CD1c-positive myeloid dendritic cell (primary cell): ENCODE measurements around the gene SNAI1.

ENCODE experiments used
- DNase-seq: peaks from one replicate; pipeline ENCODE4 v3.0.0-alpha.2; 2016; ENCODE audit errors: extremely low spot score

Gene SNAI1

DNA sequence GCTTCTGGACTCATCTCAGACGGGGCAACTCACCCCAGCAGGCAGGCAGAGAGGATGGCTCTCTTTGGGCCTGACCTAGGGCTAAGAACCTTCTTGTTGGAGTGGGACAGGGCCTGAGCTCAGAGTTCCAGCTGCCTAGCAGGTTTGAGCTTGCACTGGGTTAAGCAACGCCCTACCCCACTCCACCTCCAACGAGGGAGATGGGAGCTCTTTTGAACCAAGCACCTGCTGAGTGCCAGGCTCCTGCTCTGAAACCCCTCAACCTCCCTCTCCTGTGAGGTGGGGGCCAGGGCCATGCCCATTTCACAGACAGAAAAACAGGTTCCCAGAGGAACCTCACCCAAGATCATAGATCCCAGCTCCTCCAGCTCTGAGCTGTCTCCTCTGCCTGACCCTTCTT lies 54.3 kb downstream of the SNAI1 start:
- no peak for DNase-seq

DNA sequence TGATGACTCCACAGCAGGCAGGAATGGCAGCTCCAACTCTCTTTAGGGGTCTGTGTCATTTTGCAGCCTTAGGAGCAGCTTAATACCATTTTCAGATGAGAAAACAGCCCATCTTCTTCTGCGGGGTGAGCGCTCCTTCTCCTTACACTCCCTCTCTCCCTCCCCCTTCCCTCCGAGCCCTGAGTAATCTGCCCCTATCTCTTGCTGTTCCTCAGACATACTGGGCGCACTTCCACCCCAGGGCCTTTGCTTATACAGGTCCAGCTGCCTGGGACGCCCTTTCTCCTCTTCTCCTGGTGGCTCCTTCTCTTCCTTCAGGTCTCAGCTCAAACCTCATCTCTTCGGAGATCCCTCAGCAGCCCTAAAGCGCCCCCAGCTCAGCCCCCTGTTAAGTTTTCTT lies 54.8 kb downstream of the SNAI1 start:
- DNase-seq, result no peak

DNA sequence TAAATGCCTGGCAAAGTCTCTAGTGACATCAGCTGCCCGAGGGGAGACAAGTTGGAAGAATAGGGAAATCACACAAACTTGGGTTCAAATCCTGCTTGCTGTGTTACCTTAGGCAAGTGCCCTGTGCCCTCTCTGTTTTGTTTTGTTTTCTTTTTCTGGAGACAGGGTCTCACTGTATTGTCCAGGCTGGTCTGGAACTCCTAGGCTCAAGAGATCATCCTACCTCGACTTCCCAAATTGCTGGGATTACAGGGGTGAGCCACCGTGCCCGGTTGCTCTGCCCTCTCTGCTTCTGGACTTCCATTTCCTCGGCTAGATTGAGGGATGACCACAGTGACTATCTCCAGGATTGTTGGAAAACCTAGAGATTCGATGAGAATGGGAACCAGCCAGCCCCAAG lies 55.4 kb downstream of the SNAI1 start:
- no peak for DNase-seq
